Measurements from ENCODE around the gene OR5K1. TPM values are rescaled to one million over a fixed set of nuclear protein-coding genes. Genes with fewer than 3 reads are reported as not detected.

OR5K1 gene
- polyA plus RNA-seq, 2 of the 4 experiments (the other 2 are of a cell fraction), result not detected

GRCh38 chr3:98500019-98500418 lies 37.0 kb downstream of the OR5K1 start:
- H3K27ac ChIP-seq, result no peak overlapping the region
- H3K4me3 ChIP-seq, result no peak overlapping the region
- no peaks in the 10 kb centered on the region for H3K4me1 ChIP-seq
- FAIRE-seq, result no peak
- 17% methylated on average over 4 of the region's 4 CpGs for WGBS (ENCODE audit: missing lambda C conversion rate)
- ChIA-PET CTCF (no interaction called here), POLR2A (no interaction called here)
- H3K4me2 ChIP-seq, result no peak overlapping the region
- ATAC-seq, result no peak
- no peak for DNase-seq (ENCODE audit: low read depth in 1 of 2, low spot score in 1 of 2)
- H3K9me3 ChIP-seq, result no peaks in the 10 kb centered on the region
- TF ChIP-seq RFX5 (IDR thresholded peaks at IDR 0.05), result no peak
- no peak for TF ChIP-seq ZSCAN20 (CRISPR knock-in tag; IDR thresholded peaks at IDR 0.05)
- TF ChIP-seq SMC3 (IDR thresholded peaks at IDR 0.05), result no peak
- TF ChIP-seq POLR2A (IDR thresholded peaks at IDR 0.05; ENCODE audit: low read length), result no peak
- TF ChIP-seq HEYL (CRISPR knock-in tag; IDR thresholded peaks at IDR 0.05), result no peak
- no peak for TF ChIP-seq CBX8 (IDR thresholded peaks at IDR 0.05)
- TF ChIP-seq MAFK (IDR thresholded peaks at IDR 0.05; ENCODE audit: partially characterized antibody), result no peak
- TF ChIP-seq ZC3H11A (IDR thresholded peaks at IDR 0.05), result no peak
- no peak for TF ChIP-seq BCL3 (IDR thresholded peaks at IDR 0.05)
- TF ChIP-seq HMGXB4 (CRISPR knock-in tag; IDR thresholded peaks at IDR 0.05; ENCODE audit: borderline replicate concordance), result no peak
- no peak for TF ChIP-seq BHLHE40 (IDR thresholded peaks at IDR 0.05; ENCODE audit: low read depth, low read length)
- TF ChIP-seq CHD4 (IDR thresholded peaks at IDR 0.05; ENCODE audit: borderline replicate concordance), result no peak
- no peak for TF ChIP-seq ELK1 (IDR thresholded peaks at IDR 0.05; ENCODE audit: low read depth, low read length)
- no peak for TF ChIP-seq PHF8 (IDR thresholded peaks at IDR 0.05; ENCODE audit: borderline replicate concordance, low read depth)
- no peak for TF ChIP-seq GATA3 (IDR thresholded peaks at IDR 0.05; ENCODE audit: borderline replicate concordance)
- TF ChIP-seq NPAS2 (CRISPR knock-in tag; IDR thresholded peaks at IDR 0.05; ENCODE audit: borderline replicate concordance), result no peak
- no peak for TF ChIP-seq HOXB5 (CRISPR knock-in tag; IDR thresholded peaks at IDR 0.05)
- no peak for TF ChIP-seq CEBPB (IDR thresholded peaks at IDR 0.05)

- H3K9me3 ChIP-seq, result no peaks in the 10 kb centered on the region
- ATAC-seq, result no peak
- H3K4me2 ChIP-seq, result no peak overlapping the region
- 58% methylated on average over 4 of the region's 4 CpGs for WGBS (ENCODE audit: missing lambda C conversion rate)
- no peak overlapping the region for H3K4me3 ChIP-seq
- no peak for TF ChIP-seq SMC3 (IDR thresholded peaks at IDR 0.05)
- TF ChIP-seq HDAC2 (IDR thresholded peaks at IDR 0.05), result no peak
- TF ChIP-seq POLR2AphosphoS2 (conservative IDR thresholded peaks at IDR 0.05; ENCODE audit: low read length), result no peak
- no peak for TF ChIP-seq CHD4 (IDR thresholded peaks at IDR 0.05; ENCODE audit: borderline replicate concordance)
- TF ChIP-seq POLR2A (IDR thresholded peaks at IDR 0.05; ENCODE audit: low read length), result no peak
- TF ChIP-seq HOXB5 (CRISPR knock-in tag; IDR thresholded peaks at IDR 0.05), result no peak
- TF ChIP-seq EHF (CRISPR knock-in tag; IDR thresholded peaks at IDR 0.05), result no peak
- no peak for DNase-seq (ENCODE audit: low read depth in 1 of 2, low spot score in 1 of 2)
- FAIRE-seq, result no peak
- no peaks in the 10 kb centered on the region for H3K4me1 ChIP-seq
- ChIA-PET POLR2A (no interaction called here), CTCF (no interaction called here)
- no peak overlapping the region for H3K27ac ChIP-seq
Observed at GRCh38 chr3:98501270-98501669, 38.3 kb downstream of the OR5K1 start.

GRCh38 chr3:98501863-98502576 lies 39.0 kb downstream of the OR5K1 start:
- FAIRE-seq (no peak), ATAC-seq (no peak), DNase-seq (ENCODE audit: low read depth in 1 of 2, low spot score in 1 of 2) (no peak)
- CTCF ChIA-PET, result no interaction called here
- H3K9me3 ChIP-seq, result no peaks in the 10 kb centered on the region
- POLR2A ChIA-PET, result no interaction called here
- H3K4me3 ChIP-seq, result no peak overlapping the region
- no peaks in the 10 kb centered on the region for H3K4me1 ChIP-seq
- WGBS (ENCODE audit: missing lambda C conversion rate), result 75% methylated on average over 5 of the region's 5 CpGs
- no peak overlapping the region for H3K27ac ChIP-seq
- H3K4me2 ChIP-seq, result no peak overlapping the region
- TF ChIP-seq BHLHE40 (IDR thresholded peaks at IDR 0.05; ENCODE audit: low read depth, low read length) (no peak), PHF8 (IDR thresholded peaks at IDR 0.05; ENCODE audit: borderline replicate concordance, low read depth) (no peak), HDAC2 (IDR thresholded peaks at IDR 0.05) (no peak), ZSCAN20 (CRISPR knock-in tag; IDR thresholded peaks at IDR 0.05) (no peak), POLR2AphosphoS2 (conservative IDR thresholded peaks at IDR 0.05; ENCODE audit: low read length) (no peak), MAZ (IDR thresholded peaks at IDR 0.05; ENCODE audit: borderline replicate concordance, low read depth, low read length) (no peak), ZC3H11A (IDR thresholded peaks at IDR 0.05) (no peak), ESRRA (IDR thresholded peaks at IDR 0.05; ENCODE audit: borderline replicate concordance, low read length) (no peak), REST (IDR thresholded peaks at IDR 0.05) (no peak), MAFK (IDR thresholded peaks at IDR 0.05; ENCODE audit: partially characterized antibody) (no peak), JUNB (IDR thresholded peaks at IDR 0.05) (no peak), HOXB13 (CRISPR knock-in tag; IDR thresholded peaks at IDR 0.05; ENCODE audit: low read depth) (no peak), KDM5A (IDR thresholded peaks at IDR 0.05) (no peak)
